HepG2 (cell line): Measurements from ENCODE around the gene DGAT2. TPM values are rescaled to one million over a fixed set of nuclear protein-coding genes. Genes with fewer than 3 reads are reported as not detected.

ENCODE experiments used
- CBX2 ChIP-seq, 2 experiments: fragments of 200-600 bp in 1 of 2; sonication (generic); formaldehyde crosslinking in 1 of 2; IDR thresholded peaks; 2 replicates each; pipeline versions ENCODE4 v1.7.0 to v1.8.1; 2018 to 2022; ENCODE audit warnings: low read depth in 2 of 2, low read length in 1 of 2, mild to moderate bottlenecking in 1 of 2, missing genetic modification reagents in 1 of 2
- ELF4 ChIP-seq: sonication (generic); formaldehyde crosslinking; IDR thresholded peaks from 2 replicates; pipeline ENCODE4 v1.5.0; 2020; ENCODE audit warnings: missing genetic modification reagents, mild to moderate bottlenecking, moderate library complexity, borderline replicate concordance
- FOXK1 ChIP-seq: sonication (generic); formaldehyde crosslinking; IDR thresholded peaks from 2 replicates; pipeline ENCODE4 v1.4.0; 2020; ENCODE audit warnings: low read depth, missing genetic modification reagents, borderline replicate concordance
- HDAC2 ChIP-seq: sonication (generic); formaldehyde crosslinking; IDR thresholded peaks from 2 replicates; pipeline ENCODE4 v1.4.0; 2020; ENCODE audit warnings: missing genetic modification reagents
- IRF2 ChIP-seq: IDR thresholded peaks from 2 replicates; pipeline ENCODE4 v1.6.1; 2018; ENCODE audit warnings: missing genetic modification reagents, missing compliant biosample characterization
- JDP2 ChIP-seq: sonication (generic); formaldehyde crosslinking; IDR thresholded peaks from 2 replicates; pipeline ENCODE4 v1.8.1; 2022; ENCODE audit warnings: missing genetic modification reagents, borderline replicate concordance
- KLF16 ChIP-seq, 2 experiments: sonication (generic) in 1 of 2; formaldehyde crosslinking in 1 of 2; IDR thresholded peaks; 2 replicates each; pipeline versions ENCODE4 v1.6.1 to v1.8.0; 2016 to 2023; ENCODE audit warnings: missing genetic modification reagents in 2 of 2, missing compliant biosample characterization in 1 of 2
- KMT2A ChIP-seq: sonication (generic); formaldehyde crosslinking; IDR thresholded peaks from 2 replicates; pipeline ENCODE4 v1.4.0; 2020; ENCODE audit warnings: missing genetic modification reagents
- MTF2 ChIP-seq: sonication (generic); formaldehyde crosslinking; IDR thresholded peaks from 2 replicates; pipeline ENCODE4 v1.5.0; 2020; ENCODE audit warnings: missing genetic modification reagents, borderline replicate concordance
- NAIF1 ChIP-seq: sonication (generic); formaldehyde crosslinking; IDR thresholded peaks from 2 replicates; pipeline ENCODE4 v1.5.0; 2020; ENCODE audit warnings: mild to moderate bottlenecking, missing genetic modification reagents, borderline replicate concordance
- PHF8 ChIP-seq: sonication (generic); formaldehyde crosslinking; IDR thresholded peaks from 2 replicates; pipeline ENCODE4 v1.5.0; 2020; ENCODE audit warnings: missing genetic modification reagents
- PRDM15 ChIP-seq: sonication (generic); formaldehyde crosslinking; IDR thresholded peaks from 2 replicates; pipeline ENCODE4 v1.4.0; 2020; ENCODE audit warnings: missing genetic modification reagents
- SIX4 ChIP-seq: sonication (generic); formaldehyde crosslinking; IDR thresholded peaks from 2 replicates; pipeline ENCODE4 v1.4.0; 2020; ENCODE audit warnings: missing genetic modification reagents
- WIZ ChIP-seq: sonication (generic); formaldehyde crosslinking; IDR thresholded peaks from 2 replicates; pipeline ENCODE4 v1.5.1; 2020; ENCODE audit warnings: mild to moderate bottlenecking, missing genetic modification reagents
- ZBTB26 ChIP-seq: IDR thresholded peaks from 2 replicates; pipeline ENCODE4 v1.6.1; 2016; ENCODE audit warnings: missing compliant biosample characterization, missing genetic modification reagents, borderline replicate concordance
- ZBTB34 ChIP-seq: sonication (generic); formaldehyde crosslinking; IDR thresholded peaks from 2 replicates; pipeline ENCODE4 v1.8.0; 2022; ENCODE audit warnings: mild to moderate bottlenecking, missing genetic modification reagents
- ZFP82 ChIP-seq: sonication (generic); formaldehyde crosslinking; IDR thresholded peaks from 2 replicates; pipeline ENCODE4 v1.5.1; 2020; ENCODE audit warnings: mild to moderate bottlenecking, missing genetic modification reagents, borderline replicate concordance
- ZNF160 ChIP-seq: sonication (generic); formaldehyde crosslinking; IDR thresholded peaks from 2 replicates; pipeline ENCODE4 v1.8.0; 2022; ENCODE audit warnings: mild to moderate bottlenecking, inconsistent platforms, missing genetic modification reagents
- ZNF296 ChIP-seq: sonication (generic); formaldehyde crosslinking; conservative IDR thresholded peaks from 2 replicates; pipeline ENCODE4 v1.5.0; 2020; ENCODE audit warnings: mild to moderate bottlenecking, missing genetic modification reagents
- ZNF496 ChIP-seq: sonication (generic); formaldehyde crosslinking; IDR thresholded peaks from 2 replicates; pipeline ENCODE4 v1.8.1; 2023; ENCODE audit warnings: mild to moderate bottlenecking, moderate library complexity, missing genetic modification reagents; ENCODE audit not compliant: insufficient replicate concordance
- ZNF597 ChIP-seq: sonication (generic); formaldehyde crosslinking; IDR thresholded peaks from 2 replicates; pipeline ENCODE4 v1.5.0; 2020; ENCODE audit warnings: missing genetic modification reagents
- ZNF616 ChIP-seq: sonication (generic); formaldehyde crosslinking; IDR thresholded peaks from 2 replicates; pipeline ENCODE4 v1.5.0; 2020; ENCODE audit warnings: low read depth, mild to moderate bottlenecking, missing genetic modification reagents
- ZNF674 ChIP-seq: sonication (generic); formaldehyde crosslinking; IDR thresholded peaks from 2 replicates; pipeline ENCODE4 v1.5.0; 2020; ENCODE audit warnings: low read depth, mild to moderate bottlenecking, missing genetic modification reagents
- polyA plus RNA-seq, 8 experiments: library from polyadenylated mRNA; depleted of rRNA in 3 of 8; stranded (reverse) in 7 of 8; unstranded in 1 of 8; fragments of >200 nt; fragmentation: Illumina TruSeq in 4 of 8; extraction: Trizol in 4 of 8; gene quantifications; 2 replicates each; pipeline versions ENCODE4 v1.2.1 to v1.2.3, GENCODE V29; 2011 to 2016; ENCODE audit warnings: low read depth in 4 of 8, missing spikeins in 1 of 8, mixed read lengths in 1 of 8; ENCODE audit not compliant: insufficient read depth in 1 of 8
- total RNA-seq, 5 experiments: library from RNA; depleted of rRNA; stranded (reverse); fragments of >200 nt; fragmentation: Illumina TruSeq; extraction: Trizol; gene quantifications; 2 replicates each; pipeline ENCODE4 v1.2.3, GENCODE V29; 2016; ENCODE audit warnings: low read depth in 1 of 5

Gene DGAT2
- total and polyA plus RNA-seq, 2 of the 13 experiments (the other 11 are each of a cell fraction or from before 2014, with no cell fraction given), result 39.0 to 65.6 TPM

- TF ChIP-seq ZBTB34 (CRISPR knock-in tag) (no peak), ZNF296 (CRISPR knock-in tag) (no peak), ZNF597 (CRISPR knock-in tag) (no peak), ZNF674 (CRISPR knock-in tag) (no peak), PRDM15 (CRISPR knock-in tag) (no peak), ELF4 (CRISPR knock-in tag) (no peak), IRF2 (CRISPR knock-in tag) (0 out of 2 replicates have a peak, but pooled peaks have one; percentile 22), NAIF1 (CRISPR knock-in tag) (no peak), JDP2 (CRISPR knock-in tag) (no peak), ZNF496 (CRISPR knock-in tag) (no peak), MTF2 (CRISPR knock-in tag) (no peak), ZNF616 (no peak), HDAC2 (CRISPR knock-in tag) (peak; percentile 50), KLF16 (CRISPR knock-in tag; IDR thresholded peaks at IDR 0.05) (no peak), KMT2A (CRISPR knock-in tag) (no peak), PHF8 (CRISPR knock-in tag) (no peak), CBX2 (IDR thresholded peaks at IDR 0.05; ENCODE audit: low read depth, low read length) (no peak), CBX2 (CRISPR knock-in tag; IDR thresholded peaks at IDR 0.05; ENCODE audit: low read depth) (no peak), ZBTB26 (0 out of 2 replicates have a peak, but pooled peaks have one; percentile 19), ZNF160 (no peak), WIZ (CRISPR knock-in tag) (no peak), ZFP82 (CRISPR knock-in tag) (0 out of 2 replicates have a peak, but pooled peaks have one; percentile 33), FOXK1 (CRISPR knock-in tag) (0 out of 2 replicates have a peak, but pooled peaks have one; percentile 14), SIX4 (CRISPR knock-in tag) (peak; percentile 93)
Measured at GRCh38 chr11:75812542-75813040, 44.0 kb downstream of the DGAT2 start (continued).
